GM20000 (cell line): ENCODE measurements around the gene CRISPLD2.

Experiments
- DNase-seq: peaks from one replicate; pipeline ENCODE4 v3.0.0; 2012; ENCODE audit warnings: low spot score
- TF ChIP-seq, protein P1 (sequence below): IDR thresholded peaks from 2 replicates; pipeline ENCODE4 v1.5.1; 2012; ENCODE audit warnings: mild to moderate bottlenecking, control low read depth; ENCODE audit errors: extremely low read depth, missing control alignments

CRISPLD2 gene, protein sequence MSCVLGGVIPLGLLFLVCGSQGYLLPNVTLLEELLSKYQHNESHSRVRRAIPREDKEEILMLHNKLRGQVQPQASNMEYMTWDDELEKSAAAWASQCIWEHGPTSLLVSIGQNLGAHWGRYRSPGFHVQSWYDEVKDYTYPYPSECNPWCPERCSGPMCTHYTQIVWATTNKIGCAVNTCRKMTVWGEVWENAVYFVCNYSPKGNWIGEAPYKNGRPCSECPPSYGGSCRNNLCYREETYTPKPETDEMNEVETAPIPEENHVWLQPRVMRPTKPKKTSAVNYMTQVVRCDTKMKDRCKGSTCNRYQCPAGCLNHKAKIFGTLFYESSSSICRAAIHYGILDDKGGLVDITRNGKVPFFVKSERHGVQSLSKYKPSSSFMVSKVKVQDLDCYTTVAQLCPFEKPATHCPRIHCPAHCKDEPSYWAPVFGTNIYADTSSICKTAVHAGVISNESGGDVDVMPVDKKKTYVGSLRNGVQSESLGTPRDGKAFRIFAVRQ

DNA sequence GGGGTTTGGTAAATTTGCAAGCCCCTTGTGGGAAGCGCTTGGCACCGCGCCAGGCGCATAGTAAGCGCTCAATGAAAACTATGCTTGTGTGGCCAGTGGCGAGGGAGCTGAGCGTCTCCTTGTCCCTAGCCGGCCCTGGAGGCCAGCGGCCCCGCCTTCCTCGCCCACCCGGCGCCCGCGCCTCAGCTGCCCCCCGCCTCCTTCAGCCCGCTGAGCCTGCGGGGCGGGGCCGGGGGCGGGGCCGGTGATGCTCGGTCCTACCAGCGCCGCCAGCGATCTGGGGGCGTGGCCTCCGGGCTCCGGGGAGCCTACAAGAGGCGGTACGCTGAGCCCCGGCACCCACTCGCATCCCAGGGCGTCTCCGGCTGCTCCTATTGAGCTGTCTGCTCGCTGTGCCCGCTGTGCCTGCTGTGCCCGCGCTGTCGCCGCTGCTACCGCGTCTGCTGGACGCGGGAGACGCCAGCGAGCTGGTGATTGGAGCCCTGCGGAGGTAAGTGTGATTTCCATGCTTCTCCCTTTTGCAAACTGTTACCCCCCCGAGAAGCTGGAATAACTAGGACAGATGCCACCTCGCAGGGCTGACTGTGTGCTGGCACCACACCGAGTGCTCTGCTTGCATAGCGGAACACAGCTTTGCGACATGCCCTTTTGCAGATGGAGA is at the start of gene CRISPLD2:
Gene CRISPLD2 (plus strand): TSS at position 342 of the 661 bp plus-strand sequence. CDS start 18,511 bp downstream, outside the sequence.
- TF ChIP-seq, protein P1, sequence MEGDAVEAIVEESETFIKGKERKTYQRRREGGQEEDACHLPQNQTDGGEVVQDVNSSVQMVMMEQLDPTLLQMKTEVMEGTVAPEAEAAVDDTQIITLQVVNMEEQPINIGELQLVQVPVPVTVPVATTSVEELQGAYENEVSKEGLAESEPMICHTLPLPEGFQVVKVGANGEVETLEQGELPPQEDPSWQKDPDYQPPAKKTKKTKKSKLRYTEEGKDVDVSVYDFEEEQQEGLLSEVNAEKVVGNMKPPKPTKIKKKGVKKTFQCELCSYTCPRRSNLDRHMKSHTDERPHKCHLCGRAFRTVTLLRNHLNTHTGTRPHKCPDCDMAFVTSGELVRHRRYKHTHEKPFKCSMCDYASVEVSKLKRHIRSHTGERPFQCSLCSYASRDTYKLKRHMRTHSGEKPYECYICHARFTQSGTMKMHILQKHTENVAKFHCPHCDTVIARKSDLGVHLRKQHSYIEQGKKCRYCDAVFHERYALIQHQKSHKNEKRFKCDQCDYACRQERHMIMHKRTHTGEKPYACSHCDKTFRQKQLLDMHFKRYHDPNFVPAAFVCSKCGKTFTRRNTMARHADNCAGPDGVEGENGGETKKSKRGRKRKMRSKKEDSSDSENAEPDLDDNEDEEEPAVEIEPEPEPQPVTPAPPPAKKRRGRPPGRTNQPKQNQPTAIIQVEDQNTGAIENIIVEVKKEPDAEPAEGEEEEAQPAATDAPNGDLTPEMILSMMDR, result no peak
- peak; percentile 89 for DNase-seq

DNA sequence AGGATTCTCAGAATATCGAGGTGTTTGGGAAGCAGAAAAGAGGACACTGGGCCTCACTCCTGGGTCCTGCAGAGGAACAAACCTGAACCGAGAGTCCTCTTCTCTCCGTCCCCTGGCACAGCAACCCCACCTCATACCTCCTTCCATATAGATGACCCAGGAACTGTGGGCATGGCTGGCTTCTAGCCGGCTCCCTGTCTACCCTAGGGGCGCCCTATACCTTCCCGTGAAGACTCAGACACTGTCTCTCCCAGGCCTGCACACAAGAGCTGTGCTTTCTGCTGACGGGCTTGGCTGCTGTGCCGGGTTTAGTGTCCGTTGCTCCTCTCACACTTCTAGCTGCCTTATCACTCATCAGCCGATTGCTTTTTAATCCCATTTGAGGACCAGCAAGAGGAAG is 46.5 kb upstream of the CRISPLD2 start:
- TF ChIP-seq, protein P1, result no peak
- DNase-seq, result no peak

DNA sequence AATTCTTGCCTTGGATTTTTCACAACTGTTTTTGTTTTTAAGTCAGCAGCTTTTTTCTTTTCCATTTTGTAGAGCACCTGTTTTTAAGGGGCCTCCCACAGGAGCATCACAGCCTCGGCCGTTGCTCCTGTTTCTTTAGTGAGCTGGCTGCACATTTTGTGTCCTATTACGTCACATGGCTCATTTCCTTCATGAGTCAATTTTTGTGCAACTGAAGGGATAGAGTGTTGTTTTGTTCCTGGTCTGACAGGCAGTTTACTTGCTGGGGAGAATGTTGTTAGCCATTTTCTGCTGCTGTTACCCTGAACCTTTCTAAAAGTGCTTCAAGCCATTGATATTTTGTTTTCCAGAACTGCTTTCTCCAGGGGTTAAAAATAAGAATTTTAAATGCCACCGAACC is 45.0 kb upstream of the CRISPLD2 start:
- DNase-seq, result no peak
- TF ChIP-seq, protein P1, result no peak

DNA sequence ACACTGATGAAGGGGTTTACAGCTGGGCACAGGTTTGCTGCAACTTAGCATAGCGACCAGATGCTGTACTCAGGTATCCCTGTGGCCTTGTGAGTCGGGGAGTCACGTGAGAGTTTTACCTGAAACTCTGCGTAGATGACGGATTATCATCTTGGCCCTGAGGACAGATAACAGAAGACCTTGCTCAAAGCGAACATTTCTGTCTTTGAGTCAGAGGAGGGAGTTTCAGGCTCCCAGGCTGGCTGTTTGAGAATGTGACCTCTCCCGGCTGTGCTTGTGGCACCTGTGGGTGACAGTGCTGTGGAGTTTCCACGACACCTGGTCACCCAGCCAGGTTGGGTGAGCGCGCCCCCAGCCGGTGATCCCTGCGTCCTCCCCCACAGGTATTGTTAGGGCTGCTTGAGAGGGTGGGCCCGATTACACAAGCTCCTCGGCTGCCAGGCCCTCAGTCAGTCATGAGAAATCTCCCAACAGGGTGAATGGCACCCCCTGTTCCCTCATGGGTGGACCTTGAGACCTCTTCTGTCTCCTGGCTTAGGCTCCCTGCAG is 44.4 kb upstream of the CRISPLD2 start:
- no peak for DNase-seq
- TF ChIP-seq, protein P1, result no peak

DNA sequence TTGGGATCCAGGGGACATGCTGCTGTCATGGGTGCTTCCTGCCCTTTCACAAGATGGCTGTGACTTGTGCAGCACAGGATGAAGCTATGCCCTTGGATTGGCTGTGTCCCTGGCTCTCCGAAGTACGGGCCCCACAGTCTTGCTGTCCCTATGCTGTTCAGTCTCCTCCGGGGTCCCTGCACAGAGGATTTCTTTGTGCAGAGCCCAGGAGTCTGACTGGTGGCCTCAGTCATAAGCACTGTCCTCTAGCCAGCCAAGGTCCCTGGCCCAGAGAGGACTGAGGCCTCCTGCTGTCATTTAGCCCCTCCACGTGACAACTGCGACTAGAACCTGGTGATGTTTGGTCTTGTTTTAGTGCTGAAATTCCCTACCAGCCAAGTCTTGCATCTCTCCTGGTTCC is 42.4 kb upstream of the CRISPLD2 start:
- TF ChIP-seq, protein P1, result no peak
- no peak for DNase-seq

DNA sequence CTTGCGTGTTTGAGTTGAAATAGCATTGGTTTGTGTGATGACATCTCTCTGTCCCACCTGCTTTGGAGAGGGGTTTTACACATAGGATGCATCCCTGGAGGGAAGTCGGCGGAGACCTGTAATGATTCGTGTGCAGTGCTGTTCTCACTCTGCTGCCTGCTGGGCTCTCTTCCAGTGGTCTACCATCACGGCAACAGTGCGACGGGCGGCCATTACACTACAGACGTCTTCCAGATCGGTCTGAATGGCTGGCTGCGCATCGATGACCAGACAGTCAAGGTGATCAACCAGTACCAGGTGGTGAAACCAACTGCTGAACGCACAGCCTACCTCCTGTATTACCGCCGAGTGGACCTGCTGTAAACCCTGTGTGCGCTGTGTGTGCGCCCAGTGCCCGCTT is 41.1 kb upstream of the CRISPLD2 start:
- TF ChIP-seq, protein P1, result no peak
- no peak for DNase-seq

DNA sequence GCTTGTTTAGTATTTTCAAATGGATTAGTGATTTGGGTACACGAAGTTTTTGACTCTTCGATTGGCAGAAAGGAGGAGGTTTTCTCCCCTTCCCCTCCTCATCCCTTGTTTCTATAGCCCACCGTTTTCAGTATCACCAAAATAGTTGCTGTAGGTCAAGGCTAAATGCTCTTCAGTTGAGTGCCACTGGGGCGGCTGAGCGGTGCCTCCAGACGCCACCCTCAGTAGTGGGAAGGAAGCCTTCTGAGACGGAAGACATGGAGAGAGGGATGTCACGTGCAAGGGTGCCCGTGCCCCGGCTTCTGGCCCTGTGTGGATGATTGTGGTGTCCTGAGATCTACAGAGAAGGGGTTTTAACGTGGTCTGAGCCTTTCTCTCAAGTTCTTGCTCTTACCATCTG is 39.7 kb upstream of the CRISPLD2 start:
- DNase-seq, result no peak

More for the DNA sequence above, 39.7 kb upstream of the CRISPLD2 start:
- TF ChIP-seq, protein P1, result no peak
